HG02840 (cell line): ENCODE results near the gene SH3RF3.

Experiments
- ATAC-seq: cut with Tn5 transposase; IDR thresholded peaks from one replicate; pipeline ENCODE4 v1.9.1; 2021; ENCODE audit warnings: mild to moderate bottlenecking, moderate library complexity, moderate number of reproducible peaks; ENCODE audit not compliant: unreplicated experiment, low FRiP score

SH3RF3 gene

DNA sequence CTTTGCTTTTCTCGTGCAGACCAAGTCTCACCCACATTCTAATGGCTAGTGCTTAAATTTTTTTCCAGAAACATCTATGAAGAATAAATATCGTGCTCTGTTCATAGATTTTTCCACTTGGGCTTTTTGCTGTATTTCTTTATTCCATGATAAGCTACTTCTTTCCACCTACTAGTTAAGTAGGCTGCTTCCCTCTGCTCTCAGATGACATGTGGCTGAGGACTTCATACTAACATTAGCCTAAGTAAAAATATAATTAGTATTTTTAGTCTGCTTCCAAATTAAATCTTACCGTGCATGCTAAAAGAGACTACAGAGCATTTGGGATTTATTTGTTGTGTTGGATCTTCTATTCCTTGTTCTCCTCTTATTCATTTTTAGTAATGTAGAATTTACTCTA is 102.4 kb downstream of the SH3RF3 start:
- ATAC-seq = no peak

DNA sequence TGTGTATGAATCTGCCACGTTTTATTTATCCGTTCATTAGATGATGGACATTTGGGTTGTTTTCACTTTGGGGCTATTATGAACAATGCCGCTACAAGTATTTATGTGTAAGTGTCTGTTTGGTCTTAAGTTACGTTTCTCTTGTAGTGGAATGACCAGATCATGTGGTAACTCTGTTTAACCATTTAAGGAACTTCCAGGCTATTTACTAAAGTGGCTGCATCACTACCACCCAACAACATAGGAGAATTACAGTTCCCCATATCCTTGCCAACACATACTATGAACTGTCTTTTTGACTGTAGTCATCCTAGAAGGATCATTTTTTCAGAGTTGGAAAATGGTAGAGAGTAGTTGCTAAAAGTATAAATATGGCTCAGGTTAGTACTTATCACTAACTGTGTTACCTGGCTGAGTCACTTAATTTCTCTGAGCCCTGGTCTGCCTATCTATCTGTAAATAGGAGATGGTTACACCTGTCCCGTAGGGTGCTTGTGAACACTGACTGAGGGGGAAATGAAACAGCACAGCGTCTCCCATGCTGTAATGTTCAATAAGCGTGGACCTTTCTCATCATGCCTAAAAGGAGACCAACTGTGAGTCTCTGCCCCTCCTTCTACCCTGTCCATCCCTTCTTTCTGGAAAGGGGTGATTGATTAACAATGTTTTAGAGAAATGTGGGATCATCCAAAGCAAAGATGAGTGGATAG is 103.1 kb downstream of the SH3RF3 start:
- no peak for ATAC-seq

DNA sequence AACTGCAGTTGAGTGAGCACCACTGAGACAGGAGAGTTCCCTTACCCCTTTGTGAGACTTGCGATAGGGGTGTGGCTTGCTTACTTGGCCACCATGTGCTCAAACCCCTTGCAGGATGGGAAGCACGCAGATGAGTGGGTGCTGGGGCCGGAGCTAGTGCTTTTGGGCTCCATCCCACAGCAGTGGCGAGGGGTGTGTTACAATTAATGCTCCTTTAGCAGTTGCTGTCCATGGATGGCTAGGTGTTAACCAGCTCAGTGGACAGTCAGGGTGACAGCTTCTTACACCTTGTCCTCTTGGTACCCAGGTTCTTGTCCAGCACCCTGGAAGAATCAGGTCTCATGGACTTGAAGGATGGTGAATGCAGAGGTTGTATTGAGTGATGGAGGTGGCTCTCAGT is 103.9 kb downstream of the SH3RF3 start:
- ATAC-seq = no peak

DNA sequence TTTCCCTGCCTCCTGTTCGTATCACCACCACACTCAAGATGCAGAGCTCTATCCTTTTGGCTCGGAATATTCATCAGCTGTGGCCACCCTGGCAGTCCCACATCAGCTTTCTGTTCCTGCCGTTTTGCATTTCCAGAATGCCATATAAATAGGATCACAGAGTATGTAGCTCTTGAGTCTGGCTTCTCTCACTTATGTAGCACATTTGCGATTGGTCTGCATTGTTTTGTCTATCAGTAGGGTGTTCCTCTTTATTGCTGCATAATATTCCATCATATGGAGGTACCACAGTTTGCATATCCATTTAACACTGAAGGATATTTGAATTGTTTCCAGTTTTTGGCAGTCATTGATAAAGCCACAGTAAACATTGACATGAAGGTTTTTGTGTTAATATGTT is 104.6 kb downstream of the SH3RF3 start:
- no peak for ATAC-seq

DNA sequence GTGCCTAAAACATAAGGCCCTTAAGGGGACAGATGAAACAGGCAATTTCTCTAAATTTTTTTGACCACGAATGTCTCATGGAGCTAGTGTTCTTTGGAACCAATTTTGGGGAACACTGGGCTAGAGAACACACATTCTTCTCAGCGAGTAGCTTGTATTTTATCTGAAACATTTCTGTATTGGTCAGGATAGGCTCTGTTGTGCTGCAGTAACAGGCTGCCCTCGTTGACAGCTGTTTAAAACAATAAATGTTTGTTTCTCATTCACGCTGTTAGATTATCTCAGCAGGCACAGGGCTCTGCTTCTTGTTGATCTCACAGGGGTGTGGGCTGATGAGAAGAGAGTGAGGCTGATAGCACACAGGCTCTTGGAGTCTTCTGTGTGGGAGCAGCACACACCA is 105.3 kb downstream of the SH3RF3 start:
- ATAC-seq = no peak

DNA sequence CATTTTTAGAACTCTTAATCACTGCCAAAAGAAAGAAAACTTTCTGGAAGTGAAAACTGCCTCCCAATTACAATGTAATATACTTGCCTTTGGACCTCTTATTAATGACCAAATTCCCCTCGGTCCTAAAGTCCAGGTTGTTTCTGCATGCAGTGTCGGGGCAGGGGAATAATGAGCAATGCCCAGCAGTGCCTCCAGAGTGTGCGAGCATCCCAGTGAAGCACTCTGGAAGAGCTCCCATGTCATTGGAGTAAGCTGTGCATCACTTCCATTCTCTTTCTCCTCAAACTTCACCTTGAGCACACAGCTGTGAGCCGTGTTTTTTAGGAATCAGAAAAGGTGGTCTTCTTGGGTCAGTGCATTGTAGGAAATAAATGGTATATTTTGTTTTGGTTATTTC is 107.1 kb downstream of the SH3RF3 start:
- no peak for ATAC-seq

DNA sequence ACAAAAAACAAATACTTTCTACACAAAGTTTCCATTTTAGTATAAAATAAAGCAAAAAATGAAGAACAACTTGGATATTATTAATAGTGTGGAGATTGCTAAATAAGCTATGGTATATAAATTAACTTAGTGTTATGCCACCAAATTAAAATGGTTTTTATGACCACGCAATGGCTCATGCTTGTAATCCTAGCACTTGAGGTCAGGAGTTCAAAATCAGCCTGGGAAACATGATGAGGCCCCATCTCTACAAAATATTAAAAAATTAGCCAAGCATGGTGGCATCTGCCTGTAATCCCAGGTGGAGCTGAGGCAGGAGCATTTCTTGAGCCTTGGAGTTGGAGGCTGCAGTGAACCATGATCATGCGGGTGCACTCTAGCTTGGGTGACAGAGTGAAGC is 108.8 kb downstream of the SH3RF3 start:
- no peak for ATAC-seq

DNA sequence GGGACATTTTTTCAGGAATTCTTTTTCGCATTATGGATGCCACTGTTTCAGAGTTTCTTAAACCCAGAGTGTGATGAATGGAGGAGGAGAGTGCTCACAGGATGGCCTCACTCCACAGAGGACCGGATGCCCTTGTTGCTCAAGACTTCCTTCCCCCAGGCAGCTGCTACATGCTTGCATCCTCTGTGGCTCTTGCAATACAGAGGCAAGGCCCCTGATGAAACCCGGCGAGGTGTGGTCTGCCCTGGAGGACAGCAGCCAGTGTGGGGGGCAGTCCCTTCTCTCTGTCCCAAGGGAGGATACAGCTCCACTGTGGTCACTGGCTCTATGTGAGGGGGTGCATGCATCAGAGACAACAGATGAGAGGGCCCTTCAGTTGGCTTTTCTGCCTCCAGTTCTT is 109.6 kb downstream of the SH3RF3 start:
- ATAC-seq = peak; percentile 67

DNA sequence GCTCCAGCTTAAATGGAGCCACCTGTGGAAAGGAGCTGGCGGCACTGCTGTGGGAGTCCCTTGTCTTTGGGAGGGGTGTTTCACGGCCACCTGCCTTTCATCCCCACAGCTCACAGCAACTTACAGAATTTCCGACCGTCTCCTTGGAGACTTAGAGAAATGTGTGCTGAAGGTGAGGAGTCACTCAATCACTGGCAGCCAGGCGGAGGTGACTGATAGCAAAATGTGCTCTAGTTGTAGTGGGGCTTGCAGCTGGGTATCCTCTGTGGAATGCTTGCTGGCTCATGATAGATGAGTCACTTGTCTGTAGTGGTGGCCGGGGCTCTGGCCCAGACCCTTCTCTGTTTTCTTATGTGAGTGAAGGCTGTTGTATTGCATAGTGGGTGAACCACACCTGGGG is 110.7 kb downstream of the SH3RF3 start:
- no peak for ATAC-seq

DNA sequence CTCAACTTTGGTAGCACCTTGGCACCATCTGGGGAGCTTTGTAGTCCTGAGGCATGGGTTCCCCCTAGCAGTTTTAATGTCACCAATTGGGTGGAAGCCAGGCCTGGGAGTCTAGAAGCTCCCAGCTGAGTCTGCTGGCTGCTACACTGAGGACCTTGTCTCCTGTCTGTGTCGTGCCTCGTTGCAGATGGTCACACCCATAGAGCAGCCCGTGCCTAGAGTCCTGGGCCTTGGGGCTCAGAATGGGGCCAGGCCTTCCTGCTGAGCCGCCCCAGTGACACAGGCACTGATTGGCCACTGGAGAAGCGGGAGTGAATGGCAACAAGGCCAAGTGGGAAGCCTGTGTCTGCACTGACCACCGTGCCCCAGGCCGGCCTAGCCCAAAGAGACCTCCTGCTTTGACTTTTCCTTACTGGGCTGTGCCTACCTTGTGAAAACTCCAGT is 113.2 kb downstream of the SH3RF3 start:
- ATAC-seq = no peak

DNA sequence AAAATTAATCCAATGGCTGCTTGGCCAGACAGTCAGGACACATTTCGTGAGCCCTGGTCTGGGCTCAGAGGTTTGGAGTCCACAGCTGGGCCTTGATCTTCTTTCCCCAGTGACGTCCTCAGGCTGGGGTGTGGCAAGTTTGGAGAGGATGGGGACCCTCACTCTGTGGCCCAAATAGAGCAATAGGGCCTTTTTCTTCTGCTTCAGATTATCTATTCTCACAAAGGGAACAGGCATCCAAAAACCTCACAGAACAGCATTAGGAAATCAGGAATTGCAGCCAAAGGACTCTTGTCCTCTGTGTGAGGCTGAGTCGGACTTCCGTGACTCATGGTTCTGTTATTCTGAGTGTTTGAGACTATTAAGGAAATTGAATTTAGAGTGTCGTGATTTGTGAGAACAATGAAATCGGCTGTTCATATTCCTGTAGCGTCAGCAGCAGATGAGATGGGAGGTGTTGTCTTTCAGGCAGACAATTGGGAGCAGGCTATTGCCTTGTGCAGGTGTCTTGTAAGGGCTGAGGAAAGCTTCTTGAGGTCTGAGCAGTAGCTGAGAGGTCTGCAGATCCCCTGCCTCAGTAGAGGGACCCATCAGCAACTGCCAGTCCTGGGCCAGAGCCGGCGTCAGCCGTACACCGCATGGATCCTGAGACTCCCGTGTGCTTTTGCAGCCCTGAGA is 113.8 kb downstream of the SH3RF3 start:
- no peak for ATAC-seq

DNA sequence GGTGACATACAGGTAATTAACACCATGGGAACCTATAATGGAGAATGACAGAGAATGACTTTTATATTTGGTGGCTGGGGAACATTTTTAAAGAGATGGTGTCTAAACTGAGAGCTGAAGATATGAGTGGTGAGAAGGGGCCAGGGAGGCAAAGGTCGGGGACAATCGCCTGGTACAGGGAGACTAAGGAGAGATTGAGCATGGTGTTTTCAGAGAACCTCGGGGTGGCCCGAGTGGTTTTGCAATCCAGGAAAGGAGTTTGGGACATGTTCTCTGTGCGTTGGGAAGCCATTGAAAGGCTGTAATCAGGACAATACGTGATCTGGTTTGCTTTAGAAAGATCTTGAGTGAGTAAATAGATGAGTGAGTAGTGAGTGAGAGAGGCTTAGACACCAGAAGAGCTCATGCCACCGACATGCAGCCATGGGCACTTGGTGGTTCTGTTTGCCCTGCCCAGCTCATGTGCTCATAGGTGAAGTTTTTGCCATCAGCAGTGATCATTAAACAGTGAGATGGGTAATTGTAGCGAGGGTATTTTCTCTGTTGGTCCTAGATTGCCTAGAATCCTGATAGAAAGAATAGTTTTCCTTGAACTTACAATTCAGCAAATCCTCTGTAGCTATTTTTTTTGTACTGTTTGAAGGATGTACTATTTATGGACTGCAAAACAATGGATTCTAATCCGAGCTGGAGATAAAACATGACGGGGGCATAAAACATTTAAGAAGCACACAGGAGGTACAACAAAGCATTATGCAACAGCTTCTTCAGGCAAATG is 114.7 kb downstream of the SH3RF3 start:
- no peak for ATAC-seq

DNA sequence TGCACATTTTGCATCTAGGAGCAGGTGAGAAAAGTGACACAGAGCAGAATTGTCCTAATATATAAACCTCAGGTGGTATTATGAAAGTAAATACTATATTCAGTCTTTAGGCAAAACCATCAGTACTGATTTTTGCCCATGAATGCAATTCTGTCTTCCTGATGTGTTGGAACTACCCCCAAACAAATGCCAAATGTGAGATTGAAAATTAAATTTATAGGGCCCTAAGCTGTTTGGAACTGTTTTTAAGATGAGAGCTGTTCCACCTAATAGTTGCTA is 115.2 kb downstream of the SH3RF3 start:
- no peak for ATAC-seq

DNA sequence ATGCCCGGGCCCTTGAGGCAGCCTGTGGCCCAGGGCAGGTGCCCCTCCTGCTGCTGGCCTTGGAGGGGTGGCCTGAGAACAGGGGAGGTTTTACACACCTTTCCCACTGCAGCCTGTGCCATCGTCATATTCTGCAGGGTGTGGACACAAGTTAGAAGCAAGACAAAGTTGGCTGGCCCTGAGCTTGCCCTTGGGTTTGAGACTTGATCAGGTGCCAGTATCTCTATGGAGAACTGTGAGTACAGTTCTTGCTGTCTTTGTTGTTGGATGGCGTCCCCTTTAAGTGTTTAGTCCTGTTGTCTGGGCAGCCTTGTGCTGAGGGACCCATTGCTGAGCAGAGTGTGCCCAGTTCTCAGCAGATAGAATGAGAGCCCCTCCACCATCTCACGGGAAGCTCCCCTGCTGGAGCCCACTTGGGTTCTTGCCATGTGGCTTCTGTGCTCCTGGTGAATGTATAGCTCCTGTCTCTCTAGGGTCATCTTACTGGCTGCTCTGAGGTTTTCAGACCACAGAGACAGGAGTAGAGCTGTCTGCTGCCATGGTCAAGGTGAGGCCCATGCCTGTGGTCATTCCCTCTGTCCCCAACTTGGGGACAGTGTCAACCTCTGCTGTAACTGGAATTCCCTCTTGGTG is 115.9 kb downstream of the SH3RF3 start:
- ATAC-seq = no peak

DNA sequence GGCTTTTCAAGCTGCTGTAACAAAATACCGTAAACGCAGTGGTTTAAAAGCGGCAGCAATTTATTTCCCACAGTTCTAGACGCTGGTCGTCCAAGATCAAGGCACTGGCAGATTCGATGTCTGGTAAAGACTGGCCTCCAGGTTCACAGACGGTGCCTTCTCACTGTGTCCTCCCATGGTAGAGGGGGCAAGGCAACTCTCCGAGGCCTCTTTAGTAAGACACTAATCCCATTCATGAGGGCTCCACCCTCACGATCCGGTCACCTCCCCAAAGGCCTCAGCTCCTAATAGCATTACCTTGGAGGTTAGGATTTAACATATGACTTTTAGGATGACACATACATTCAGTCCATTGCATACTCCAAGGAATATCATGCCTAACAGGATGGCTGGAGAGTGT is 117.2 kb downstream of the SH3RF3 start:
- ATAC-seq = no peak

DNA sequence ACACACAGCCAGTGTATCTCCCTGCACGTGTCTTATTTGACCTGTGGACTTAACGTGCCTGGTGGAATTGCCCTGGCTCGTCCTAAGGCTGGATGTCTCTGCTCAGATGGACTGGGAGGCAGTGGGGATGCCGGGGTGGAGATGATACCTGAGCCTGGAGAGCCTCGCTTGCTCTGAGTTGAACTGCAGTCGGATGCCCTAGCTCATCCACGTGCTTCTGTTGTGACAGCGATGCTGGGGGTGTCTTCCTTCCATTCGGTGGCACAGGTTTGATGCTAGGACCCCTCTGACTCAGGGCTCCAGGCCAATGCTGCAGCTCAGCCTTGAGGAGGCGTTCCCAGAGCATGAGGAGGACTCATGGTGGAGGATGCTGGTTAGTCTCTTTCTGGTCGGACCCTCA is 117.6 kb downstream of the SH3RF3 start:
- no peak for ATAC-seq

DNA sequence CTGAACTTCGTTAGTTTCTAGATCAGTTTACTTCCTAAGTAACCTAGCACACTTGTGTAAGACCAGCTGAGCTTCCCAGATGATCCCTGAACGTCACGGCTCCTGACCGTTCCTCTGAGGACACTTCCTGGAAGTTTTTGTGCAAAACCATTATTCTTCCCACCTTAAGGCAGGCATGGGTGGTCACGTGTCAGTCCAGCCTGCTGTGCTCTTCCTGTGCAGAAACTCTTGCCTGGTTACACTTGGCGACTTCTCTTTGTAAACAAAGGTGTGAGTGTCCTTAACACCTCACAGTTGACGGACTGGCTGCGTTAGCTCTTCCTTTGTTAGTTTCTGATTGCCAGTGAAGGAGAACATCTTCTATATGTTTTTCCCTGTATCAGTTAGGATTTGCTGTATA is 118.3 kb downstream of the SH3RF3 start:
- no peak for ATAC-seq

DNA sequence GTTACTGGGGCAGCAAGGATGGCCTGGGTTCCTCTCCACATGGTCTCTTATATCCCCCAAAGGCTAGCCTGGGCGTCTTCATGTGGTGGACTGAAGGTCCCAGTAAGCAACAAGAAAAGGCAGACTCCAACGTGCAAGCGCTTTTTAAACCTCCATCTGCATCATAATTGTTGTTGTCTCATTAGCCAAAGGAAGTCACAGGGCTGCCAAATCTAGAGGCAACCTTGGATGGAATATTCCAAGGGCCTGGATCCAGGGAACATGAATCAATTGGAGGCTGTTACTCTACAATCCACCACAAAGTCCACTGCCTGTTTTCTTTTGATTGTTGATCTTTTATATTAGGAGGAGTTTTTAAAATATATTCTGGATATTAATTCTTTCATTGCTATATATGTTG is 118.8 kb downstream of the SH3RF3 start:
- ATAC-seq = no peak

DNA sequence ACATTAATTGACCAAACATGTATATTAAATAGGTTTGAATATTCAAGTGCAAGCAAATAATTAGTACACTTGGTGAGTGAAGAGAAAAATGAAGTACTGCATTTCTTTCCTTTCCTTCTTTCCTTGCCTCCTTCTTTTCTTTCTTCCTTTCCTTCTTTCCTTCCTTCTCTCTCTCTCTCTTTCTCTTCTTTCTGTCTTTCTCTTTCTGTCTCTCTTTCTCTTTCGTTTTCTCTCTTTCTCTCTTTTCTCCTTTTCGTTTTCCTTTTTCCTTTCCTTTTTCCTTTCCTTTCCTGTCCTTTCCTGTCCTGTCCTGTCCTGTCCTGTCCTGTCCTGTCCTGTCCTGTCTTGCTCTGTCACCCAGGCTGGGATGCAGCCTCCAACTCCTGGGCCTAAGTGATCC is 119.6 kb downstream of the SH3RF3 start:
- no peak for ATAC-seq

DNA sequence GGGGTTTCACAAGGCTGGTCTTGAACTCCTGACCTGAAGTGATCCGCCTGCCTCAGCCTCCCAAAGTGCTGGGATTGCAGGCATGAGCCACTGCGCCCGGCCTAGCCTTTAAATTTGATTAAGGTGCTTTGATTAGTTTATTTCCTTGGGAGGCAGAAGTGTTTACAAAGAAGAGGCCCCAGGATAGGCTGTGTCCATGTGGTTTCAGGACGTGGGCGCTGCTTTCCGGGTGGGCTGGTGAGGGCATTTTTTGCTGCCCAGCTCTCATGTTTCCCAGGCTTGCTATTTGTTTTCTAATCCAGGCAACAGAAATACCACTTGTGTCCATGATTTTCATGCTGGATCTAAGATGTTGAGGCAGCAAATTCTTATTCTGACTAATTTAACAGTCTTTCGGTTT is 124.2 kb downstream of the SH3RF3 start:
- ATAC-seq = no peak

DNA sequence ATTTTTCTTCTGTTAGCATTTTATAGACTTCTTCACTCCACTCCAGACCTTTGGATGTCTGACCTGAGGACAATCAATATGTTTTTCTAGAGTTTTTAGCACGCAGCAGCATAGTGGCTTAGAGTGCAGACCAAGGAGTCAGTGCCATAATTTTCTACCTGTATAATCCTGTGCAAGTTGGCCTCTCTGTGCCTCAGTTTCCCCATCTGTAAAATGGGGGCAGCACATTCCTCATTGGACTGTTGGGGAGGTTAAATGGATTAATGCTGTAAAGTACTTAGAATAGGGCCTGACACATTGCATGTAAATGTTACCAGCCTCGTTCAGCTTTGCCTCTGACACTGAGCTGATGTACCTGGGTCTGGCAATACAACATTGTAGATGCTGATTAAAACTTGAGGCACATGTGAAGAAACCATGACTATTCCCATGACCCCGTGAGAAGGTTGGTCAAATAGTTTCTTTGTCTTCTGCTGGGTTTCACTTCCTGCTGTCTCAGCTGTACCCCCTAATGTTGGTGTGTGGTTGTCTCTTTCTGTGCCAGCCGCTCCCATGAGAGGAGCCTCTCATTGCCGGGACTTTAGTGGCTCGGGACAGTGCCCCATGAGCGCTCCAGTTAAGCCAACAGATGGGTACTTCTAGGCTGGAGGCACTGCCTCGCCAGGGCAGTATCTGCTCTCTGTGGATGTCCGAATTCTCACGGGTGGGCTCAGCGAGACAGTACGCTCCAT is 125.3 kb downstream of the SH3RF3 start:
- ATAC-seq = no peak
